Ovary (tissue), 3 donors: ENCODE results near the gene TRMU.

Experiments used
- CTCF ChIP-seq, 3 donors: fragments of 450-650 bp in 2 of 3; fragments of 200-600 bp in 1 of 3; IDR thresholded peaks; one replicate each; pipeline versions ENCODE4 v1.5.1 to v1.8.0; 2016 to 2022; ENCODE audit warnings: antibody characterized with exemption in 3 of 3, mild to moderate bottlenecking in 1 of 3
- POLR2A ChIP-seq: fragments of 450-650 bp; IDR thresholded peaks from one replicate; pipeline ENCODE4 v1.6.1; 2017; ENCODE audit warnings: antibody characterized with exemption, mild to moderate bottlenecking, moderate library complexity
- donor health status: DM: no; HTN: no; CAD: no.

DNA sequence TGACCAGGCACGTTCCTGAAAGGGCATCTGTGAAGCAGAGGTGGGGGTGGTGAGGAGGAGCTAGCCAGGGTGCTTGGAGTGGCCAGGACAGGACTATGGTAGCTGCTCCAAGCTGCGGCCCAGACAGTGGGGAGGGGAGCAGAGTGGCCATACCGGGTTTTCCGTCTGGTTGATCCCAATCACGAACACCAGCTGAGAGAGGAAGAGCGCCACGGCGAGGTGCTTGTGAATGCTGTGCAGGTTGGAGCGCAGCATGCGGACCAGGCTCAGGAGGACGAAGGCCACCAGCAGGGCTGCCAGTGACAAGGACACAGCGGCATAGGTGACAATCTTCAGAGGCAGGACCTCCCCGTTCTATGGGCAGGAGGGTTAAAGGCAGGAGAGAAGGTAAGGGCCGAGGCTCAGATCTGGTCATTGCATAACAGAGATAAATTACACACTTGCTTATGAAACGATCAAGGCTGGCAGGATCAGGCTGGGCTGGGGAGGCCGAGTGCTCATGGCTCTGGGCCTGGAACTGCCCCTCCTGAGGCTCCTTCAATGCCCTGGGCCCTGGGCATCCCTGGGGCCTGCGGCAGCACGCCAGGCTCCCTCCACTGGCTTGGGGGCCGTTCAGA, 41.5 kb downstream of the TRMU start:
- TF ChIP-seq CTCF (IDR thresholded peaks at IDR 0.05) = no peak
- no peak for TF ChIP-seq POLR2A
